Loucy (cell line): ENCODE data around the gene GEMIN5.

Experiments used
- H2AFZ ChIP-seq: fragments of 200-600 bp; sonication (generic); 2 replicates; pipeline ENCODE4 v1.6.0; 2016; ENCODE audit warnings: antibody characterized with exemption, mild to moderate bottlenecking, low read length, moderate library complexity
- H3F3A ChIP-seq: fragments of 200-600 bp; 2 replicates; pipeline ENCODE4 v1.6.0; 2016; ENCODE audit warnings: antibody characterized with exemption, low read depth, mild to moderate bottlenecking
- H3K27me3 ChIP-seq: fragments of 200-600 bp; sonication (generic); 2 replicates; pipeline ENCODE4 v1.6.1; 2014; ENCODE audit warnings: low read length, mild to moderate bottlenecking; ENCODE audit not compliant: insufficient read depth, poor library complexity, severe bottlenecking
- H3K36me3 ChIP-seq: fragments of 200-600 bp; sonication (generic); 2 replicates; pipeline ENCODE4 v1.6.1; 2016; ENCODE audit warnings: low read length; ENCODE audit not compliant: insufficient read depth
- H3K4me1 ChIP-seq: fragments of 200-600 bp; sonication (generic); 2 replicates; pipeline ENCODE4 v1.5.1; 2014; ENCODE audit warnings: low read length, mild to moderate bottlenecking; ENCODE audit not compliant: insufficient read depth, poor library complexity, severe bottlenecking
- H3K4me2 ChIP-seq: fragments of 200-600 bp; sonication (generic); 2 replicates; pipeline ENCODE4 v1.6.0; 2014; ENCODE audit warnings: antibody characterized with exemption, low read length, low read depth, mild to moderate bottlenecking; ENCODE audit not compliant: poor library complexity, severe bottlenecking
- H3K4me3 ChIP-seq: fragments of 200-600 bp; sonication (generic); 2 replicates; pipeline ENCODE4 v1.5.1; 2014; ENCODE audit warnings: low read length, mild to moderate bottlenecking, mixed read lengths; ENCODE audit not compliant: poor library complexity, severe bottlenecking
- H3K79me2 ChIP-seq: fragments of 200-600 bp; sonication (generic); 2 replicates; pipeline ENCODE4 v1.6.1; 2014; ENCODE audit warnings: low read length; ENCODE audit not compliant: insufficient read depth
- H3K9ac ChIP-seq: fragments of 200-600 bp; sonication (generic); 2 replicates; pipeline ENCODE4 v1.6.0; 2014; ENCODE audit warnings: mild to moderate bottlenecking, low read depth, low read length, moderate library complexity; ENCODE audit not compliant: poor library complexity, severe bottlenecking
- H3K9me2 ChIP-seq: fragments of 200-600 bp; sonication (generic); replicated peaks from 2 replicates; pipeline ENCODE4 v1.6.1; 2016; ENCODE audit warnings: low read depth, low read length, mixed read lengths
- H3K9me3 ChIP-seq: fragments of 200-600 bp; sonication (generic); 2 replicates; pipeline ENCODE4 v1.6.1; 2014; ENCODE audit warnings: mild to moderate bottlenecking, antibody characterized with exemption, low read length, low read depth; ENCODE audit not compliant: insufficient read depth
- H4K20me1 ChIP-seq: fragments of 200-600 bp; sonication (generic); 2 replicates; pipeline ENCODE4 v1.6.0; 2014; ENCODE audit warnings: antibody characterized with exemption, low read length, mild to moderate bottlenecking; ENCODE audit not compliant: insufficient read depth, poor library complexity, severe bottlenecking
- CTCF ChIP-seq: fragments of 200-600 bp; sonication (generic); conservative IDR thresholded peaks from 2 replicates; pipeline ENCODE4 v1.5.1; 2014; ENCODE audit warnings: mild to moderate bottlenecking, antibody characterized with exemption, low read length
- EZH2phosphoT487 ChIP-seq: fragments of 200-600 bp; IDR thresholded peaks from 2 replicates; pipeline ENCODE4 v1.6.1; 2018; ENCODE audit warnings: antibody characterized with exemption, mild to moderate bottlenecking, moderate library complexity, borderline replicate concordance

GEMIN5 gene

GRCh38 chr5:154849791-154850201, 88.2 kb downstream of the GEMIN5 start:
- Histone ChIP-seq H3K9me3 (no peaks in the 10 kb centered on the region), H3K4me3 (no peak overlapping the region), H3K36me3 (no peaks in the 10 kb centered on the region), H3K4me1 (no peaks in the 10 kb centered on the region), H3K27me3 (no peaks in the 10 kb centered on the region), H3K9ac (no peak overlapping the region), H3K79me2 (no peaks in the 10 kb centered on the region), H3F3A (no peaks in the 10 kb centered on the region), H3K9me2 (no peaks in the 10 kb centered on the region), H4K20me1 (no peaks in the 10 kb centered on the region), H2AFZ (no peak overlapping the region), H3K4me2 (no peak overlapping the region)
- no peak for TF ChIP-seq CTCF
- TF ChIP-seq EZH2phosphoT487 = no peak

GRCh38 chr5:154849264-154849785, 88.7 kb downstream of the GEMIN5 start:
- H2AFZ ChIP-seq = no peak overlapping the region
- no peak overlapping the region for H3K4me2 ChIP-seq
- H3K9me3 ChIP-seq = no peaks in the 10 kb centered on the region
- H3K27me3 ChIP-seq = no peaks in the 10 kb centered on the region
- no peaks in the 10 kb centered on the region for H3F3A ChIP-seq
- H3K9me2 ChIP-seq = no peaks in the 10 kb centered on the region
- TF ChIP-seq CTCF (no peak), EZH2phosphoT487 (no peak)
- no peaks in the 10 kb centered on the region for H4K20me1 ChIP-seq
- H3K36me3 ChIP-seq = no peaks in the 10 kb centered on the region
- no peaks in the 10 kb centered on the region for H3K4me1 ChIP-seq
- no peaks in the 10 kb centered on the region for H3K79me2 ChIP-seq
- H3K4me3 ChIP-seq = no peak overlapping the region
- no peak overlapping the region for H3K9ac ChIP-seq

GRCh38 chr5:154844809-154845208, 93.2 kb downstream of the GEMIN5 start:
- Histone ChIP-seq H4K20me1 (no peaks in the 10 kb centered on the region), H3F3A (no peaks in the 10 kb centered on the region), H2AFZ (no peak overlapping the region), H3K79me2 (no peaks in the 10 kb centered on the region), H3K27me3 (no peaks in the 10 kb centered on the region), H3K4me2 (no peak overlapping the region), H3K9ac (no peak overlapping the region), H3K9me2 (no peaks in the 10 kb centered on the region), H3K36me3 (no peaks in the 10 kb centered on the region), H3K4me3 (no peak overlapping the region), H3K9me3 (no peaks in the 10 kb centered on the region), H3K4me1 (no peaks in the 10 kb centered on the region)
- TF ChIP-seq EZH2phosphoT487 = no peak
- TF ChIP-seq CTCF = no peak
